ENCODE results near the gene KRTAP10-4.

Gene KRTAP10-4

GRCh38 chr21:44592446-44593311, 19.1 kb downstream of the KRTAP10-4 start, which contains the start of gene KRTAP10-6:
TSS of gene KRTAP10-6 (minus strand) at chr21:44592505. CDS start at chr21:44592484, 21 bp downstream.
- Histone ChIP-seq H3K4me3 (ENCODE audit: low read depth in 1 of 2, low read length in 1 of 2) (no peak within 1 kb of the TSS), H3K9me3 (no peaks in the 10 kb centered on the region), H3K27me3 (peaks cover 35% of the 10 kb centered on the region), H3K4me1 (ENCODE audit: control insufficient read depth in 1 of 2, insufficient read depth in 1 of 2, low read depth in 1 of 2, low read length in 1 of 2) (no peaks in the 10 kb centered on the region), H3K36me3 (no peaks in the 10 kb centered on the region), H3K27ac (no peak within 1 kb of the TSS)
- TF ChIP-seq, protein P1, sequence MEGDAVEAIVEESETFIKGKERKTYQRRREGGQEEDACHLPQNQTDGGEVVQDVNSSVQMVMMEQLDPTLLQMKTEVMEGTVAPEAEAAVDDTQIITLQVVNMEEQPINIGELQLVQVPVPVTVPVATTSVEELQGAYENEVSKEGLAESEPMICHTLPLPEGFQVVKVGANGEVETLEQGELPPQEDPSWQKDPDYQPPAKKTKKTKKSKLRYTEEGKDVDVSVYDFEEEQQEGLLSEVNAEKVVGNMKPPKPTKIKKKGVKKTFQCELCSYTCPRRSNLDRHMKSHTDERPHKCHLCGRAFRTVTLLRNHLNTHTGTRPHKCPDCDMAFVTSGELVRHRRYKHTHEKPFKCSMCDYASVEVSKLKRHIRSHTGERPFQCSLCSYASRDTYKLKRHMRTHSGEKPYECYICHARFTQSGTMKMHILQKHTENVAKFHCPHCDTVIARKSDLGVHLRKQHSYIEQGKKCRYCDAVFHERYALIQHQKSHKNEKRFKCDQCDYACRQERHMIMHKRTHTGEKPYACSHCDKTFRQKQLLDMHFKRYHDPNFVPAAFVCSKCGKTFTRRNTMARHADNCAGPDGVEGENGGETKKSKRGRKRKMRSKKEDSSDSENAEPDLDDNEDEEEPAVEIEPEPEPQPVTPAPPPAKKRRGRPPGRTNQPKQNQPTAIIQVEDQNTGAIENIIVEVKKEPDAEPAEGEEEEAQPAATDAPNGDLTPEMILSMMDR (IDR thresholded peaks at IDR 0.05), result no peak

DNA sequence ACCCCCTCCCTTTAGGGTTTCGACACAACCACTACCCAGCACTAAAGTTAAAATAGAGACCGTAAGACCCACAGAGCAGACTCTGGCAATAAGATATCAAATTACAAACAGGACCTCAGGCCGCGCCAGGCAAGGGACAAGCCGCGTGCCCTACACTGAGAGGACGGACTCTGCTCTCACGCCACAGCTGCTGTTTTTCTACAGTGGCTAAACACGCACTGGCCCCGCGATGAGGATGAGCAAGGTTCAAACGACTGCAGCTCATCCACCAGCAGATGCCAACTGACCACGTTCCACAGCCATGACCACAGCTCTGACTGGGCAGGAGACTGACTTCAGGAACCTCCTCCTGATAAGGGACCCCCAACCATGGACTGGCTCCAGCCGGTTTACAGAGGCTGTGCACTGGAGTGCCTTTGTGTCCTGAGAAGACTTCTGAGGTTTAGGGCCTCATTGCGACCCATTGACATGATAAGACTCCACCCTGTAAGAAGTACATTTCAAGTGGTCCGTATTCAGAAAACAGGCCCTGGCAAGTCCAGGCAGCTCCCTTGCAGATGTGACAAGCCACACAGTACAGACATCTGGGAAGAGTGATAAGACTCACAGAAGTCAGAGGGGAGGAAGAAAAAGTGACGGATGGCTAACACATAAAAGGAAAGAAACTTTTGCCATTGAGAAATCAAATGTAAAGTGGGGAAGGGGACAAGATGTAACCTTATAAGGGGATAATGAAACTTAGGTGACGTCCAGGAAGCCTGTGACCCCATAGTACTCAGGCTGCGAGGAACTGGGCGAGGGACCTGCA, 20.3 kb downstream of the KRTAP10-4 start:
- TF ChIP-seq, protein P1 (IDR thresholded peaks at IDR 0.05), result no peak
- peaks cover 41% of the 10 kb centered on the region for H3K27me3 ChIP-seq
- no peak overlapping the region for H3K4me3 ChIP-seq (ENCODE audit: low read depth in 1 of 2, low read length in 1 of 2)
- no peak overlapping the region for H3K27ac ChIP-seq
- H3K9me3 ChIP-seq, result no peaks in the 10 kb centered on the region
- H3K36me3 ChIP-seq, result no peaks in the 10 kb centered on the region
- no peaks in the 10 kb centered on the region for H3K4me1 ChIP-seq (ENCODE audit: control insufficient read depth in 1 of 2, insufficient read depth in 1 of 2, low read depth in 1 of 2, low read length in 1 of 2)

DNA sequence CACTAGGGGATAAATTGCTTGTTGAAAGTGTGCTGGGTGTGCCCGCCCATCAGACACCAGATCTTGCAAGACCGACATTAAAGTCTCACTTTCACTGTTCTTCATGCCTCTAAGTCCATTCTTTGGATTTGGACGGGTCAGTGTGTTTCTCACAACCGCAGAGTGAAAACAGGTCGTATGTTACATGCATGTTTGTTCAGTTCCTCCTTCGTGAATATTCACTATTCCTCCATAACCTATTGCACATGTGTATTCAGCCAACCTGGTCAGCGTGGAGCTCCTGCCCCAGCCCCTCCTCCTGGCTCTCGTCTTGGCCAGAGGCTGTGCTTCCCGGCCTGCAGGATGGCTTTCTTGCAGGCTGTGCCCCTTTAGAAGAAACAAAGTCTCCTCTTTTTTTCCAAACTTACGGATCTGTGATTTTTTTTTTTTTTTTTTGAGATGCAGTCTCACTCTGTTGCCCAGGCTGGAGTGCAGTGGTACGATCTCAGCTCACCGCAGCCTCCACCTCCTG, 20.9 kb downstream of the KRTAP10-4 start:
- Histone ChIP-seq H3K4me1 (ENCODE audit: control insufficient read depth in 1 of 2, insufficient read depth in 1 of 2, low read depth in 1 of 2, low read length in 1 of 2) (no peaks in the 10 kb centered on the region), H3K27me3 (peaks cover 41% of the 10 kb centered on the region), H3K9me3 (no peaks in the 10 kb centered on the region), H3K4me3 (ENCODE audit: low read depth in 1 of 2, low read length in 1 of 2) (no peak overlapping the region), H3K27ac (no peak overlapping the region), H3K36me3 (no peaks in the 10 kb centered on the region)
- TF ChIP-seq, protein P1 (IDR thresholded peaks at IDR 0.05), result no peak

DNA sequence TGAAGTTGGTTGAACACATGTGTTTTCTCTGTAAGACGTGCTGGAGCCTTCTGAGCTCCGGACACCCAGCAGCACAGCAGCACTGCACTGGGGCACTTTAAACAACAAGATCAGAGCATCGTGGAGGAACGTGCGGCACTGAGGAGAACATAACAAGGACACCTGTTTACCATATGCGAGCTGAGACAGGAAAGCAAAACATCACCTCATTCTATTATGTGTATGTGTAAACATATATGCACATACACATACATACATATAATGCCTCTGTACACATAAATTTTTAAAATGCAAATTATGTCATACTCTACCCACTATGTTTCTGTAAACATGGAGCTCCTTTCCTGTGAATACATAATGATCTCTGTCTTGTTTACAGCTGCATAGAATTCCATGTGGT, 22.0 kb downstream of the KRTAP10-4 start:
- H3K4me3 ChIP-seq (ENCODE audit: low read depth in 1 of 2, low read length in 1 of 2), result no peak overlapping the region
- H3K9me3 ChIP-seq, result no peaks in the 10 kb centered on the region
- no peaks in the 10 kb centered on the region for H3K4me1 ChIP-seq (ENCODE audit: control insufficient read depth in 1 of 2, insufficient read depth in 1 of 2, low read depth in 1 of 2, low read length in 1 of 2)
- no peak overlapping the region for H3K27ac ChIP-seq
- no peaks in the 10 kb centered on the region for H3K36me3 ChIP-seq
- H3K27me3 ChIP-seq, result peaks cover 41% of the 10 kb centered on the region
- TF ChIP-seq, protein P1 (IDR thresholded peaks at IDR 0.05), result no peak

DNA sequence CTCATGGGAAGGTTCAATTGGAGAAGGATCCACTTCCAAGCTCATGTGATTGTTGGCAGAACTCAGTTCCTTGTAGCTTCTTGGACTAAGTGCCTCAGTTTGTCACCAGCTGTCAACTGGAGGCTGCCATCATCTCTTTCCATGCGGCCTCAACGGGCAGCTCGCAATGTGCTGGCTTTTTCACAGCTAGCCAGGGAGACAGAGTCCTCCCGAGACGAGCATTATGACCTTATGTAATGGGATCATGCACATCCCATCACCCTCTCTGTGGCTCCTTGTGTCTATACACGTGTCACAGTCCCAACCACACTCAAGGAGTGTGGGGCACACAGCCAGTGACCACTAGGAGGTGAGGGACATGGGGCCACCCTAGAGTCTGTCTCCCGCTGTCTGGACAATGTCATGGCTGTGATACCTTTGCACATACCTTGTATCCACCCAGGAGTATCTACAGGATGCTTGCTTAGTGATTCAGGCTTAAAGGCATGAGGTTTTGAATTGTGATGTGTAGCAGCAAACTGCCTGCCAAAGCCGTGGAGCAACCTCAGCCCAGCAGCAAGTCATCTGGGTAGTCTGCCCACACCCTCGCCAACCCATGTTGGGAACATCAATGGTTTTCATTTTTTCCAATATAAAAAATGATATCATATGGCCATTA, 22.7 kb downstream of the KRTAP10-4 start:
- H3K4me1 ChIP-seq (ENCODE audit: control insufficient read depth in 1 of 2, insufficient read depth in 1 of 2, low read depth in 1 of 2, low read length in 1 of 2), result no peaks in the 10 kb centered on the region

More for the DNA sequence above, 22.7 kb downstream of the KRTAP10-4 start:
- H3K27ac ChIP-seq, result no peak overlapping the region
- H3K27me3 ChIP-seq, result peaks cover 41% of the 10 kb centered on the region
- H3K4me3 ChIP-seq (ENCODE audit: low read depth in 1 of 2, low read length in 1 of 2), result no peak overlapping the region
- TF ChIP-seq, protein P1 (IDR thresholded peaks at IDR 0.05), result no peak
- H3K36me3 ChIP-seq, result no peaks in the 10 kb centered on the region
- no peaks in the 10 kb centered on the region for H3K9me3 ChIP-seq
